Esophagus squamous epithelium (tissue), 5 donors: ENCODE measurements around the gene FGF23. TPM values are rescaled to one million over a fixed set of nuclear protein-coding genes. Genes with fewer than 3 reads are reported as not detected.

Experiments
- DNase-seq: peaks from one replicate; lab custom pipeline; 2025; lab: John Stamatoyannopoulos, UW
- H3K27ac ChIP-seq, 4 donors: fragments of 200-600 bp; sonication (generic); one replicate each; pipeline ENCODE4 v1.5.1; 2016 to 2019; ENCODE audit warnings: mild to moderate bottlenecking in 1 of 4
- H3K27me3 ChIP-seq, 4 donors: fragments of 200-600 bp; sonication (generic); 1 replicate in 3 of 4; 2 replicates in 1 of 4; pipeline versions ENCODE4 v1.5.1 to v1.6.0; 2017 to 2021; ENCODE audit warnings: antibody characterized with exemption in 1 of 4
- H3K36me3 ChIP-seq, 3 donors: fragments of 200-600 bp; sonication (generic); one replicate each; pipeline ENCODE4 v1.5.1; 2016 to 2019
- H3K4me1 ChIP-seq, 3 donors: fragments of 200-600 bp; sonication (generic); one replicate each; pipeline ENCODE4 v1.5.1; 2017 to 2019
- H3K4me3 ChIP-seq, 4 donors: fragments of 200-600 bp; sonication (generic); 1 replicate in 3 of 4; 2 replicates in 1 of 4; pipeline ENCODE4 v1.5.1; 2016 to 2019; ENCODE audit warnings: mild to moderate bottlenecking in 2 of 4, moderate library complexity in 1 of 4
- H3K9me3 ChIP-seq, 3 donors: fragments of 200-600 bp; sonication (generic); one replicate each; pipeline ENCODE4 v1.5.1; 2016 to 2019
- POLR2A ChIP-seq, 4 donors: fragments of 450-650 bp; IDR thresholded peaks; one replicate each; pipeline ENCODE4 v1.6.1; 2017; ENCODE audit warnings: antibody characterized with exemption in 4 of 4, mild to moderate bottlenecking in 4 of 4, moderate library complexity in 3 of 4
- WGBS, 2 donors: methylation state at CpG; one replicate each; pipeline ENCODE4 v1.1.5; 2018; 5-methylcytosine and 5-hydroxymethylcytosine counted together
- intact Hi-C: fragments of 100-400 bp; cut with DNase I; formaldehyde crosslinking; loops from one replicate; pipeline ENCODE4 v1.15.0; 2022
- total RNA-seq, 4 donors: library from RNA; depleted of rRNA; stranded (reverse); fragments of >200 nt; gene quantifications; one replicate each; pipeline ENCODE4 v1.1.0, GENCODE V29; 2016
- TF ChIP-seq, protein P1 (sequence below), 6 experiments: fragments of 450-650 bp in 4 of 6; fragments of 200-600 bp in 2 of 6; sonication (generic) in 2 of 6; IDR thresholded peaks; one replicate each; pipeline ENCODE4 v1.5.1; 2016 to 2019; ENCODE audit warnings: antibody characterized with exemption in 6 of 6, mild to moderate bottlenecking in 4 of 6, moderate library complexity in 4 of 6
- donor health status: DM: yes; HTN: yes; CAD: no.

The FGF23 gene
- total RNA-seq, result not detected

GRCh38 chr12:4379405-4379804 is at the start of gene FGF23:
Gene FGF23, minus strand, starts transcription at chr12:4379712. Its CDS starts 130 bp downstream, at chr12:4379582.
- WGBS, 2 donors, result 0 to 17% methylated on average over 1 to 3 of the region's 7 CpGs
- Histone ChIP-seq H3K4me3 (no peak within 1 kb of the TSS), H3K27ac (no peak within 1 kb of the TSS), H3K27me3 (peaks cover 0 to 44% (median 0%) of the 10 kb centered on the region in 4 donors), H3K9me3 (no peaks in the 10 kb centered on the region), H3K36me3 (no peaks in the 10 kb centered on the region), H3K4me1 (no peaks in the 10 kb centered on the region)
- no peak for TF ChIP-seq POLR2A (IDR thresholded peaks at IDR 0.05)
- TF ChIP-seq, protein P1, sequence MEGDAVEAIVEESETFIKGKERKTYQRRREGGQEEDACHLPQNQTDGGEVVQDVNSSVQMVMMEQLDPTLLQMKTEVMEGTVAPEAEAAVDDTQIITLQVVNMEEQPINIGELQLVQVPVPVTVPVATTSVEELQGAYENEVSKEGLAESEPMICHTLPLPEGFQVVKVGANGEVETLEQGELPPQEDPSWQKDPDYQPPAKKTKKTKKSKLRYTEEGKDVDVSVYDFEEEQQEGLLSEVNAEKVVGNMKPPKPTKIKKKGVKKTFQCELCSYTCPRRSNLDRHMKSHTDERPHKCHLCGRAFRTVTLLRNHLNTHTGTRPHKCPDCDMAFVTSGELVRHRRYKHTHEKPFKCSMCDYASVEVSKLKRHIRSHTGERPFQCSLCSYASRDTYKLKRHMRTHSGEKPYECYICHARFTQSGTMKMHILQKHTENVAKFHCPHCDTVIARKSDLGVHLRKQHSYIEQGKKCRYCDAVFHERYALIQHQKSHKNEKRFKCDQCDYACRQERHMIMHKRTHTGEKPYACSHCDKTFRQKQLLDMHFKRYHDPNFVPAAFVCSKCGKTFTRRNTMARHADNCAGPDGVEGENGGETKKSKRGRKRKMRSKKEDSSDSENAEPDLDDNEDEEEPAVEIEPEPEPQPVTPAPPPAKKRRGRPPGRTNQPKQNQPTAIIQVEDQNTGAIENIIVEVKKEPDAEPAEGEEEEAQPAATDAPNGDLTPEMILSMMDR (IDR thresholded peaks at IDR 0.05), result no peak
- intact Hi-C loops, result no loop called here
- DNase-seq, result no peak

GRCh38 chr12:4424422-4424821 is 44.9 kb upstream of the FGF23 start:
- no peaks in the 10 kb centered on the region for H3K4me1 ChIP-seq
- H3K27me3 ChIP-seq, result peaks cover 0 to 6% (median 0%) of the 10 kb centered on the region in 4 donors
- intact Hi-C loops, result loop anchor here (5.0 kb wide), 1 partner anchor 98 kb away; no protein-coding TSS in a partner anchor
- whole genome bisulfite sequencing, 2 donors, result 35 to 55% methylated on average over 6 of the region's 6 CpGs
- H3K27ac ChIP-seq, result no peak overlapping the region
- TF ChIP-seq, protein P1 (IDR thresholded peaks at IDR 0.05), result no peak
- TF ChIP-seq POLR2A (IDR thresholded peaks at IDR 0.05), result no peak
- H3K4me3 ChIP-seq, result no peak overlapping the region
- no peak for DNase-seq
- H3K36me3 ChIP-seq, result no peaks in the 10 kb centered on the region
- H3K9me3 ChIP-seq, result no peaks in the 10 kb centered on the region

DNA sequence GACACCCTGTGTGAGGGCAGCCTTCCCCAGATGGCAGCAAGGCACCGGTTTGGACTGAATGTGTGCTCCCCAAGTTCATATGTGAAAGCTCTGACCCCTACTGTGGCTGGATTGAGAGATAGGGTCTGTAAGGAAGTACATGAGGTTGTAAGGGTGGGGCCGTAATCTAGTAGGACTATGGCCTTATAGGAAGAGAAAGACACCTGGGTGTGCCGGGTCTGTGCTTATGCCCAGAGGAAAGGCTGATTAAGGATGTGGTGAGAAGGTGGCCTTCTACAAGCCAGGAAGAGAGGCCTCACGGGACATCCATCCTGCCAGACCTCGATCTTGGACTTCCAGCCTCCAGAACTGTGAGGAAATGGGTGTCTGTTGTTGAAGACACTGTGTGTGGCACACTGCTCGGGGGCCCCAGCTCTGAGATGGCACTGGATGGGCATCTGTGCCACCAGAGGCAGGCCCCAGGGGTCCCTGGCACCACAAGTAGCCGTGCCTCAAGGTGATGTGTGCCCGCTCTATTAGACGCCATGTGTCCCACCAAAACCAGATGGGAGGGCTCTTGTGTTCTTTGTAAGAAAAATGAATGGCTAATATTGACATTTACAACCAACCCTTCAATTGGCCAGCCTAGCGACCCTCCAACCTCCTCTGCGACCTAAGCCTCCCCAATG is 44.1 kb upstream of the FGF23 start:
- WGBS, 2 donors, result 76 to 77% methylated on average over 7 to 11 of the region's 11 CpGs
- DNase-seq, result no peak
- TF ChIP-seq POLR2A (IDR thresholded peaks at IDR 0.05), result no peak
- TF ChIP-seq, protein P1 (IDR thresholded peaks at IDR 0.05), result no peak
- Histone ChIP-seq H3K9me3 (no peaks in the 10 kb centered on the region), H3K4me3 (no peak overlapping the region), H3K4me1 (no peaks in the 10 kb centered on the region), H3K27me3 (peaks cover 0 to 12% (median 0%) of the 10 kb centered on the region in 4 donors), H3K27ac (no peak overlapping the region), H3K36me3 (no peaks in the 10 kb centered on the region)
- intact Hi-C loops, result loop anchor here (5.0 kb wide), 1 partner anchor 99 kb away; no protein-coding TSS in a partner anchor

- Histone ChIP-seq H3K4me3 (no peak overlapping the region), H3K27ac (no peak overlapping the region), H3K4me1 (no peaks in the 10 kb centered on the region), H3K27me3 (peaks cover 0 to 17% (median 0%) of the 10 kb centered on the region in 4 donors), H3K36me3 (no peaks in the 10 kb centered on the region), H3K9me3 (no peaks in the 10 kb centered on the region)
- intact Hi-C loops, result loop anchor here (5.0 kb wide), 1 partner anchor 99 kb away; no protein-coding TSS in a partner anchor
- 84 to 86% methylated on average over 5 to 9 of the region's 9 CpGs for WGBS, 2 donors
- no peak for DNase-seq
- TF ChIP-seq, protein P1 (IDR thresholded peaks at IDR 0.05), result no peak
- no peak for TF ChIP-seq POLR2A (IDR thresholded peaks at IDR 0.05)
Measured at GRCh38 chr12:4422985-4423384, 43.5 kb upstream of the FGF23 start.

- no peak for TF ChIP-seq POLR2A (IDR thresholded peaks at IDR 0.05)
- TF ChIP-seq, protein P1 (IDR thresholded peaks at IDR 0.05), result peak in 5 of 6 experiments; percentile 42 to 59 (median 51)
- no peak overlapping the region for H3K27ac ChIP-seq
- H3K4me3 ChIP-seq, result no peak overlapping the region
- no peak for DNase-seq
- intact Hi-C loops, result loop anchor here (5.0 kb wide), 1 partner anchor 101 kb away; no protein-coding TSS in a partner anchor
- H3K9me3 ChIP-seq, result no peaks in the 10 kb centered on the region
- WGBS, 2 donors, result 39 to 41% methylated on average over 4 of the region's 4 CpGs
- no peaks in the 10 kb centered on the region for H3K4me1 ChIP-seq
- peaks cover 0 to 31% (median 0%) of the 10 kb centered on the region in 4 donors for H3K27me3 ChIP-seq
- H3K36me3 ChIP-seq, result no peaks in the 10 kb centered on the region
Measured at GRCh38 chr12:4421590-4422031, 42.1 kb upstream of the FGF23 start.
